ENCODE results near the gene SYNJ2. TPM values are rescaled to one million over a fixed set of nuclear protein-coding genes. Genes with fewer than 3 reads are reported as not detected.

The SYNJ2 gene
- total RNA-seq, 1 experiment from 2014 or later: 45.0 TPM

DNA sequence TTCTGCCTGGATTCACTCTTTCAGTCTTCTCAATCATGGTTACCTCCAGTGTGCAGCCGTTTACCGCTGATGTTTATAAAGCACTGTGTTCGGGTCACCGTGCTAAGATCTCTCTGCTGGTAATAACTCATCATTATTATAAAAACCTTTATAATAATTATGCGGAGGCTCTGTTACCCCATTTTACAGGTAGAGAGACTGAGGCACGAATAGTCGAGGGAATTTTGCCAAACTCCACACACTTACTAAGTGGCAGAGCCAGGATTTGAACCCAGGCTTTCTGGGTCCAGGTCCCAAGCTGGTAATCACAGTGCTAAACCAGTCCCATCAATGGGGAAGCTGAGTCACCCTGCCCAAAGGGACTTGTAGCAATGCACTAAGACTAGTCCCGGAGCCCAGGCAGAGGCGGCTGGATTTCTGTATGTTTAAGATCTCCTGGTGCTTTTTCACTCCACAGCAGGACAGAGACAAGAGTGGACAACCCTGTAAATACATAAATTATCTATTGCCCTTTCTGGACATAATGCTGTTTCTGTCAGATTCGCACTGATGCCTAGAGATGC is 48.1 kb downstream of the SYNJ2 start:
- no peaks in the 10 kb centered on the region; the same call in none of the 2 replicates for H3K36me3 ChIP-seq (ENCODE audit: control insufficient read depth, insufficient read depth, low read length)
- POLR2A ChIA-PET: no interaction called here
- no peaks in the 10 kb centered on the region for H3K9me3 ChIP-seq
- TF ChIP-seq, protein P1, sequence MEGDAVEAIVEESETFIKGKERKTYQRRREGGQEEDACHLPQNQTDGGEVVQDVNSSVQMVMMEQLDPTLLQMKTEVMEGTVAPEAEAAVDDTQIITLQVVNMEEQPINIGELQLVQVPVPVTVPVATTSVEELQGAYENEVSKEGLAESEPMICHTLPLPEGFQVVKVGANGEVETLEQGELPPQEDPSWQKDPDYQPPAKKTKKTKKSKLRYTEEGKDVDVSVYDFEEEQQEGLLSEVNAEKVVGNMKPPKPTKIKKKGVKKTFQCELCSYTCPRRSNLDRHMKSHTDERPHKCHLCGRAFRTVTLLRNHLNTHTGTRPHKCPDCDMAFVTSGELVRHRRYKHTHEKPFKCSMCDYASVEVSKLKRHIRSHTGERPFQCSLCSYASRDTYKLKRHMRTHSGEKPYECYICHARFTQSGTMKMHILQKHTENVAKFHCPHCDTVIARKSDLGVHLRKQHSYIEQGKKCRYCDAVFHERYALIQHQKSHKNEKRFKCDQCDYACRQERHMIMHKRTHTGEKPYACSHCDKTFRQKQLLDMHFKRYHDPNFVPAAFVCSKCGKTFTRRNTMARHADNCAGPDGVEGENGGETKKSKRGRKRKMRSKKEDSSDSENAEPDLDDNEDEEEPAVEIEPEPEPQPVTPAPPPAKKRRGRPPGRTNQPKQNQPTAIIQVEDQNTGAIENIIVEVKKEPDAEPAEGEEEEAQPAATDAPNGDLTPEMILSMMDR (IDR thresholded peaks at IDR 0.05; ENCODE audit: insufficient read depth in 1 of 2, low read depth in 1 of 2, low read length in 1 of 2, severe bottlenecking in 1 of 2, unreplicated experiment in 1 of 2): no peak
- Mint-ChIP-seq H3K4me3 (ENCODE audit: unreplicated experiment) (no peak overlapping the region), H3K9me3 (ENCODE audit: unreplicated experiment) (no peaks in the 10 kb centered on the region), H3K4me1 (ENCODE audit: low read depth, unreplicated experiment) (peaks cover 36% of the 10 kb centered on the region), H3K36me3 (ENCODE audit: insufficient read depth, unreplicated experiment) (peaks cover 36% of the 10 kb centered on the region), H3K27me3 (ENCODE audit: insufficient read depth, unreplicated experiment) (no peaks in the 10 kb centered on the region), H3K27ac (ENCODE audit: unreplicated experiment) (no peak overlapping the region)
- no peak for DNase-seq
- BruUV-seq (replicated peaks): no TSS peak
- intact Hi-C loops (cut with micrococcal nuclease; ENCODE audit: unreplicated experiment): no loop called here
- H3K27me3 ChIP-seq (replicated peaks; ENCODE audit: control insufficient read depth, insufficient read depth, low read length): no peaks in the 10 kb centered on the region
- CTCF ChIA-PET: no interaction called here
- no peak overlapping the region for H3K4me3 ChIP-seq (ENCODE audit: low read depth, low read length)
- H3K4me1 ChIP-seq: peaks cover 24% of the 10 kb centered on the region

DNA sequence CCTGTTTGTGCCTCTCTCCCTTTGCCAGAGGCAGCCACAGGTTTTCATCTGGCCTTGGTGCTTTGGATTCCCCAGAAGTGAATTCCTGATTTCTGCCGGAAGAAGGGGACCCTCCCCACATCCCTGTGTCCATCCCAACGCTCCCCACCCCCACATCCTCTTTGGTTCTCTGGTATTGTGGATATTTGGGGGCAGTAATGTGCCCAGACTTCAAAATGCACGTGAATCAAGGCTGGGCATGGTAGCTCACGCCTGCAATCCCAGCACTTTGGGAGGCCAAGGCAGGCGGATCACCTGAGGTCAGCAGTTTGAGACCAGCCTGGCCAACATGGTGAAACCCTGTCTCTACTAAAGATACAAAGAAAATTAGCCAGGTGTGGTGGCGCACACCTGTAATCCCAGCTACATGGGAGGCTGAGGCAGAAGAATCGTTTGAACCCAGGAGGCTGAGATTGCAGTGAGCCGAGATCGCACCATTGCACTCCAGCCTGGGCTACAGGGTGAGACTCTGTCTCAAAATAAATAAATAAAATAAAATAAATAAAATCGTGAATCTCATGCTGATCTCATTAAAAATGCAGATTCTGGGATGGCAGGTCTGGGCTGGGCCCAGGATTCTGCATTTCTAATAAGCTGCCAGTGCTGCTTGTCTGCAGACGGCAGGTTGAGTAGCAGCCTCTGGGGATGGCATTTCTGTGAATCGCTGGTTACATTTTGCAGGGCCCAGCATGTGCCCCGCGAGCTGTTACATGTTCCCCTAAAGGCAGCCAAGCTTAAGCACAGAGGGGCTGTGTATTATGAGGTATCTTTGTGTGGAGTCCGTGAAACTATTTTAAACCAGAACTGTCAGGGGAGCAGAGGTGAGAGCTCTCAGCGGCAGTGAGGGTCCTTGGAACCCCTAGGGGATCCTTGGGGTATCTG is 49.0 kb downstream of the SYNJ2 start:
- CTCF ChIA-PET: no interaction called here
- peaks cover 38% of the 10 kb centered on the region for H3K36me3 Mint-ChIP-seq (ENCODE audit: insufficient read depth, unreplicated experiment)
- no peaks in the 10 kb centered on the region for H3K27me3 ChIP-seq (replicated peaks; ENCODE audit: control insufficient read depth, insufficient read depth, low read length)
- BruUV-seq (replicated peaks): no TSS peak
- intact Hi-C loops (cut with micrococcal nuclease; ENCODE audit: unreplicated experiment): no loop called here
- peaks cover 39% of the 10 kb centered on the region for H3K4me1 Mint-ChIP-seq (ENCODE audit: low read depth, unreplicated experiment)
- no peaks in the 10 kb centered on the region for H3K27me3 Mint-ChIP-seq (ENCODE audit: insufficient read depth, unreplicated experiment)
- DNase-seq: no peak
- H3K4me3 Mint-ChIP-seq (ENCODE audit: unreplicated experiment): no peak overlapping the region
- H3K4me3 ChIP-seq (ENCODE audit: low read depth, low read length): no peak overlapping the region
- POLR2A ChIA-PET: no interaction called here
- H3K36me3 ChIP-seq (ENCODE audit: control insufficient read depth, insufficient read depth, low read length): no peaks in the 10 kb centered on the region; the same call in none of the 2 replicates
- peaks cover 31% of the 10 kb centered on the region for H3K4me1 ChIP-seq
- no peaks in the 10 kb centered on the region for H3K9me3 Mint-ChIP-seq (ENCODE audit: unreplicated experiment)
- TF ChIP-seq, protein P1 (IDR thresholded peaks at IDR 0.05; ENCODE audit: insufficient read depth in 1 of 2, low read depth in 1 of 2, low read length in 1 of 2, severe bottlenecking in 1 of 2, unreplicated experiment in 1 of 2): no peak
- H3K9me3 ChIP-seq: no peaks in the 10 kb centered on the region
- peak overlapping the region; percentile 63 for H3K27ac Mint-ChIP-seq (ENCODE audit: unreplicated experiment)

DNA sequence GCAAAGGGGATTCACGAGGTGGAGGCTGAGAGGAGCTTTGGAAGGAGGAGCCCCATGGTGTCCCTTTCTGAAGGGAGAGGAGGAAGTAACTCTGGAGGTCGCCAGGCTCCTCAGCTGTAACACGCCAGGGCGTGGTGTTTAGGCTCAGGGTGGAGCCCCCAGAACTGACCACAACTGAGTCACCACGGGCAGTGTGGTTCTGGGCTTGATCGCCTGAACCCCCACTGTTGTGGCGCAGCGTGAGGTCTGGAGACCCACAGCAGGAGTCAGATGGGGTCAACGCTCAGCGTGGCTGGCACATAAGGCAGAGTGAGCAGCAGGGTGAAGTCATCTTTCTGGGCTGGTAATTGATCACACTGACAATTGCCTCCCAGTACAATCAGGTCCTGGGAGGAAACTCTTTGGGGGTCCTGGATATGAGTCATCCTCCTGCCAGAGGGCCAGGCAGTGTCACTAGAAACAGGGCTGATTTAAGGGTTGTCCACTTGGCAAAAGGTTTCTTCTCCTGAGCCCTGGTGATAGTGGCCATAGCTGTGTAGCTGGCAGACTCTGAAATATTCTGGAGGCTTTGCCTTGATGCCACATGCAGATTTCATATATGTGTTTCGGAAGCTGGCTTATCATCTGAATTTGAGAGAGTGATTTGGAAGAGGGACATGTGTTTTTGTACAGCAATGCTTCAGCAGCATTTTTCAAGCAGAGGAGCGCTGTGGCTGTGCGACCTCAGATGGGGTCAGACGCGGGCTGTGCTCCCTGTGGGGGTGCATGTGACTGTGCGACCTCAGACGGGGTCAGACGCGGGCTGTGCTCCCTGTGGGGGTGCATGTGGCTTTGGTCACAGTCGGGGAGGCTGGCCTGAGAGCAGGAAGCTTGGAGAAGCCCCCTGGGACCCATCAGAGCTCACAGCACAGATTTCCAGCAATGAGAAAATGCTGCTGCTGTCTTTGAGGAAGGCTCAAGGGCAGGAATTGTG is 50.0 kb downstream of the SYNJ2 start:
- no TSS peak for BruUV-seq (replicated peaks)
- POLR2A ChIA-PET: no interaction called here
- H3K9me3 ChIP-seq: no peaks in the 10 kb centered on the region

More for the DNA sequence above, 50.0 kb downstream of the SYNJ2 start:
- no peaks in the 10 kb centered on the region; the same call in none of the 2 replicates for H3K36me3 ChIP-seq (ENCODE audit: control insufficient read depth, insufficient read depth, low read length)
- intact Hi-C loops (cut with micrococcal nuclease; ENCODE audit: unreplicated experiment): no loop called here
- CTCF ChIA-PET: no interaction called here
- DNase-seq: no peak
- Mint-ChIP-seq H3K4me1 (ENCODE audit: low read depth, unreplicated experiment) (peaks cover 40% of the 10 kb centered on the region), H3K36me3 (ENCODE audit: insufficient read depth, unreplicated experiment) (peaks cover 44% of the 10 kb centered on the region), H3K27me3 (ENCODE audit: insufficient read depth, unreplicated experiment) (no peaks in the 10 kb centered on the region), H3K27ac (ENCODE audit: unreplicated experiment) (peak overlapping the region; percentile 63), H3K4me3 (ENCODE audit: unreplicated experiment) (no peak overlapping the region), H3K9me3 (ENCODE audit: unreplicated experiment) (no peaks in the 10 kb centered on the region)
- no peaks in the 10 kb centered on the region for H3K27me3 ChIP-seq (replicated peaks; ENCODE audit: control insufficient read depth, insufficient read depth, low read length)
- TF ChIP-seq, protein P1 (IDR thresholded peaks at IDR 0.05; ENCODE audit: insufficient read depth in 1 of 2, low read depth in 1 of 2, low read length in 1 of 2, severe bottlenecking in 1 of 2, unreplicated experiment in 1 of 2): no peak
- H3K4me1 ChIP-seq: peaks cover 24% of the 10 kb centered on the region
- no peak overlapping the region for H3K4me3 ChIP-seq (ENCODE audit: low read depth, low read length)
